K562 (cell line): ENCODE data around the gene CDC14B. TPM values are rescaled to one million over a fixed set of nuclear protein-coding genes. Genes with fewer than 3 reads are reported as not detected.
A peak's percentile ranks its signal among the peaks of the same experiment; 100 is the strongest.

Experiments
- ATAC-seq: fragments of 200-7000 bp; cut with Tn5 transposase; 3 replicates; pipeline ENCODE4 v1.9.1; 2020; ENCODE audit warnings: moderate library complexity
- BruUV-seq: library from RNA; stranded (reverse); fragments of 400-500 nt; replicated peaks from 2 replicates; lab custom pipeline; 2021; lab: Mats Ljungman, UMichigan
- CTCF ChIA-PET: fragments of 300-600 bp; formaldehyde crosslinking; extraction: SDS; loops from one replicate; lab custom pipeline; 2021; ENCODE audit warnings: low intra/inter-chr PET ratio; lab: Yijun Ruan, JAX
- POLR2A ChIA-PET: fragments of 300-600, 350-650 bp; sonication (Branson Sonifier 250); formaldehyde crosslinking; extraction: SDS; loops from one replicate; lab custom pipeline; 2021; ENCODE audit warnings: antibody characterized with exemption, inconsistent platforms; lab: Yijun Ruan, JAX
- DNase-seq, 4 experiments: peaks; one replicate each; pipeline versions ENCODE4 v3.0.0 to v3.0.0-alpha.2; 2011 to 2018; ENCODE audit warnings: low spot score in 3 of 4, mixed read lengths in 3 of 4; ENCODE audit errors: extremely low read depth in 1 of 4
- FAIRE-seq: peaks from 2 replicates; lab custom pipeline; 2011; peaks lifted over from hg19 to GRCh38; lab: Jason Lieb, UNC
- H2AFZ ChIP-seq: 2 replicates; pipeline ENCODE4 v1.6.0; 2011; ENCODE audit warnings: low read depth, low read length, control low read depth, inconsistent platforms
- H3K27ac ChIP-seq: fragments of 200-600 bp; 3 replicates; pipeline ENCODE4 v1.8.0; 2011; ENCODE audit warnings: low read depth, mild to moderate bottlenecking, control low read depth, inconsistent platforms, low read length, moderate library complexity, mixed read lengths; ENCODE audit errors: extremely low read depth
- H3K27me3 ChIP-seq, 2 experiments: fragments of 300-600 bp in 1 of 2; 2 replicates in 1 of 2; 3 replicates in 1 of 2; pipeline versions ENCODE4 v1.6.0 to v1.8.0; 2011; ENCODE audit warnings: inconsistent platforms in 2 of 2, low read length in 2 of 2, mild to moderate bottlenecking in 1 of 2, mixed read lengths in 1 of 2, moderate library complexity in 1 of 2; ENCODE audit not compliant: control insufficient read depth in 2 of 2, insufficient read depth in 2 of 2
- H3K36me3 ChIP-seq: fragments of 300-600 bp; 3 replicates; pipeline ENCODE4 v1.8.0; 2011; ENCODE audit warnings: mild to moderate bottlenecking, low read length, inconsistent platforms; ENCODE audit not compliant: control insufficient read depth, insufficient read depth
- H3K4me1 ChIP-seq, 2 experiments: fragments of 200-600 bp in 1 of 2; replicated peaks in 1 of 2; 2 replicates in 1 of 2; 3 replicates in 1 of 2; pipeline versions ENCODE4 v1.5.1 to v1.8.0; 2011; ENCODE audit warnings: inconsistent platforms in 2 of 2, low read length in 2 of 2, mild to moderate bottlenecking in 1 of 2, mixed read lengths in 1 of 2, moderate library complexity in 1 of 2; ENCODE audit not compliant: control insufficient read depth in 2 of 2, insufficient read depth in 2 of 2
- H3K4me2 ChIP-seq: 2 replicates; pipeline ENCODE4 v1.6.1; 2011; ENCODE audit warnings: low read length, control low read depth, inconsistent platforms, mixed read lengths; ENCODE audit not compliant: insufficient read depth
- H3K4me3 ChIP-seq: fragments of 200-600 bp; sonication (generic), shearing (Covaris generic); 2 replicates; pipeline ENCODE4 v1.5.1; 2016; ENCODE audit warnings: control low read depth, inconsistent platforms
- H3K79me2 ChIP-seq: fragments of 200-600 bp; 3 replicates; pipeline ENCODE4 v1.8.0; 2011; ENCODE audit warnings: low read length, inconsistent platforms; ENCODE audit not compliant: control insufficient read depth, insufficient read depth
- H3K9ac ChIP-seq, 2 experiments: 2 replicates each; pipeline versions ENCODE4 v1.6.0 to v1.6.1; 2011; ENCODE audit warnings: low read depth in 2 of 2, low read length in 2 of 2, control low read depth in 1 of 2, inconsistent platforms in 1 of 2, mild to moderate bottlenecking in 1 of 2, mixed read lengths in 1 of 2; ENCODE audit not compliant: insufficient read depth in 1 of 2
- H3K9me1 ChIP-seq: one replicate; pipeline ENCODE4 v1.6.0; 2011; ENCODE audit warnings: inconsistent platforms, mild to moderate bottlenecking, low read length, moderate library complexity; ENCODE audit not compliant: control insufficient read depth, insufficient read depth
- H3K9me3 ChIP-seq: replicated peaks from 2 replicates; pipeline ENCODE4 v1.5.1; 2011; ENCODE audit warnings: low read depth, low read length, inconsistent platforms; ENCODE audit not compliant: control insufficient read depth, insufficient read depth
- H4K20me1 ChIP-seq: replicated peaks from 2 replicates; pipeline ENCODE4 v1.6.1; 2011; ENCODE audit warnings: low read length, inconsistent platforms, mixed read lengths; ENCODE audit not compliant: control insufficient read depth, insufficient read depth
- CBX1 ChIP-seq: sonication (generic); IDR thresholded peaks from 2 replicates; pipeline ENCODE4 v1.6.1; 2016; ENCODE audit warnings: antibody characterized with exemption, low read depth, mild to moderate bottlenecking
- DMBX1 ChIP-seq: fragments of 250-450 bp; sonication (Bioruptor Pico); IDR thresholded peaks from 2 replicates; pipeline ENCODE4 v1.8.0; 2022; ENCODE audit warnings: inconsistent platforms, mild to moderate bottlenecking, moderate library complexity, borderline replicate concordance
- GATA2 ChIP-seq: sonication (generic); formaldehyde crosslinking; IDR thresholded peaks from 2 replicates; pipeline ENCODE4 v1.4.0; 2020; ENCODE audit warnings: mild to moderate bottlenecking, missing genetic modification reagents
- HSF4 ChIP-seq: fragments of 250-450 bp; sonication (Bioruptor Pico); IDR thresholded peaks from 2 replicates; pipeline ENCODE4 v2.1.2; 2022; ENCODE audit warnings: mild to moderate bottlenecking, moderate library complexity, borderline replicate concordance
- MIER1 ChIP-seq: fragments of 450-650 bp; IDR thresholded peaks from 2 replicates; pipeline ENCODE4 v1.6.1; 2016; ENCODE audit warnings: antibody characterized with exemption, mild to moderate bottlenecking, low read depth
- POU5F1 ChIP-seq: fragments of 150-350 bp; IDR thresholded peaks from 2 replicates; pipeline ENCODE4 v1.6.1; 2014; ENCODE audit warnings: borderline replicate concordance, low read length, low read depth, mild to moderate bottlenecking; ENCODE audit not compliant: partially characterized antibody
- RB1 ChIP-seq: fragments of 450-650 bp; IDR thresholded peaks from 2 replicates; pipeline ENCODE4 v1.6.1; 2017; ENCODE audit warnings: low read depth, mild to moderate bottlenecking
- SOX6 ChIP-seq: fragments of 450-650 bp; IDR thresholded peaks from 2 replicates; pipeline ENCODE4 v1.6.1; 2014; ENCODE audit warnings: mild to moderate bottlenecking
- ZC3H4 ChIP-seq: sonication (generic); formaldehyde crosslinking; IDR thresholded peaks from 2 replicates; pipeline ENCODE4 v1.9.0; 2021; ENCODE audit warnings: missing genetic modification reagents, borderline replicate concordance
- ZFPM2 ChIP-seq: fragments of 250-450 bp; sonication (Bioruptor Pico); IDR thresholded peaks from 2 replicates; pipeline ENCODE4 v1.5.1; 2022; ENCODE audit warnings: mild to moderate bottlenecking
- WGBS: fragments of 100-300 bp; shearing (Covaris generic); methylation state at CpG from one replicate; pipeline ENCODE4 v1.1.6; 2016; ENCODE audit warnings: low coverage, mixed read lengths; ENCODE audit not compliant: insufficient coverage; ENCODE audit errors: missing lambda C conversion rate; 5-methylcytosine and 5-hydroxymethylcytosine counted together
- in situ Hi-C: fragments of 300-500 bp; cut with MboI; formaldehyde crosslinking; loops from 4 replicates; pipeline ENCODE4 v1.15.0; 2018; ENCODE audit warnings: inconsistent platforms, mixed read lengths
- intact Hi-C: fragments of 100-400 bp; cut with micrococcal nuclease; formaldehyde crosslinking; loops from 2 replicates; pipeline ENCODE4 v1.14.2; 2022
- polyA plus RNA-seq, 8 experiments: library from polyadenylated mRNA; depleted of rRNA in 4 of 8; stranded (reverse) in 5 of 8; unstranded in 3 of 8; fragments of >200 nt; fragmentation: Nextera tagmentation in 2 of 8; fragmentation: Illumina TruSeq in 1 of 8; extraction: Ambion mirVana in 2 of 8; extraction: Trizol in 1 of 8; gene quantifications; 2 replicates each; pipeline versions ENCODE4 v1.2.1 to v1.2.3, GENCODE V29; 2011 to 2014; ENCODE audit warnings: inconsistent platforms in 1 of 8, missing spikeins in 1 of 8
- total RNA-seq, 7 experiments: library from RNA; depleted of rRNA in 6 of 7; stranded (reverse); fragments of >200 nt in 6 of 7; fragmentation: Illumina TruSeq in 2 of 7; extraction: Trizol in 2 of 7; gene quantifications; 2 replicates each; pipeline versions ENCODE4 v1.2.1 to v1.2.3, GENCODE V29; 2011 to 2021; ENCODE audit warnings: low replicate concordance in 1 of 7
- TF ChIP-seq, protein P1 (sequence below): fragments of 450-650 bp; IDR thresholded peaks from 2 replicates; pipeline ENCODE4 v1.7.0; 2016; ENCODE audit warnings: borderline replicate concordance
- TF ChIP-seq, protein P2 (sequence below): sonication (generic); IDR thresholded peaks from 2 replicates; pipeline ENCODE4 v1.6.1; 2016
- TF ChIP-seq, protein P3 (sequence below): sonication (generic); formaldehyde crosslinking; IDR thresholded peaks from 2 replicates; pipeline ENCODE4 v1.8.0; 2023; ENCODE audit warnings: missing genetic modification reagents, mild to moderate bottlenecking, borderline replicate concordance

CDC14B gene
- total and polyA plus RNA-seq, 9 of the 15 experiments (the other 6 are each of a cell fraction or from before 2014, with no cell fraction given) = 1.4 to 6.0 (median 3.8) TPM

GRCh38 chr9:96566498-96567202 is 53.0 kb downstream of the CDC14B start:
- no TSS peak for BruUV-seq
- no peaks in the 10 kb centered on the region for H3K36me3 ChIP-seq
- in situ Hi-C loops = no loop called here
- no peaks in the 10 kb centered on the region for H3K79me2 ChIP-seq
- peak overlapping the region; percentile 61 for H3K4me2 ChIP-seq
- peaks cover 2 to 12% of the 10 kb centered on the region in 2 experiments; a peak in 2 of 5 replicates for H3K4me1 ChIP-seq
- peak overlapping the region; percentile 52; the same call in 1 of the 3 replicates for H3K27ac ChIP-seq
- H4K20me1 ChIP-seq = no peaks in the 10 kb centered on the region
- ChIA-PET CTCF (interaction anchor here (0.7 kb wide), 1 partner anchor 35 kb away, joined by 3 read pairs; no protein-coding TSS in a partner anchor), POLR2A (interaction anchor here (0.5 to 0.8 kb wide), 5 partner anchors 11 to 249 kb away, joined by 3 to 4 read pairs (median 3); partner anchors contain the start of gene PRXL2C)
- H3K9me1 ChIP-seq = no peaks in the 10 kb centered on the region
- peak overlapping the region; percentile 45 for H3K4me3 ChIP-seq
- peaks cover under 1 to 4% of the 10 kb centered on the region in 2 experiments; a peak in 2 of 5 replicates for H3K27me3 ChIP-seq
- intact Hi-C loops = loop anchor here (2.0 kb wide), 1 partner anchor 124 kb away; no protein-coding TSS in a partner anchor
- H3K9ac ChIP-seq = peak overlapping the region; percentile 58 to 88; a peak in 3 of 4 replicates
- 1% methylated on average over 26 of the region's 59 CpGs for WGBS
- FAIRE-seq = no peak
- H2AFZ ChIP-seq = peak overlapping the region; percentile 89
- H3K9me3 ChIP-seq = no peaks in the 10 kb centered on the region
- DNase-seq = peak; percentile 81 to 87 (median 84)
- ATAC-seq = peak; percentile 98
- TF ChIP-seq ZFPM2 (CRISPR knock-in tag) = no peak
- TF ChIP-seq, protein P1, sequence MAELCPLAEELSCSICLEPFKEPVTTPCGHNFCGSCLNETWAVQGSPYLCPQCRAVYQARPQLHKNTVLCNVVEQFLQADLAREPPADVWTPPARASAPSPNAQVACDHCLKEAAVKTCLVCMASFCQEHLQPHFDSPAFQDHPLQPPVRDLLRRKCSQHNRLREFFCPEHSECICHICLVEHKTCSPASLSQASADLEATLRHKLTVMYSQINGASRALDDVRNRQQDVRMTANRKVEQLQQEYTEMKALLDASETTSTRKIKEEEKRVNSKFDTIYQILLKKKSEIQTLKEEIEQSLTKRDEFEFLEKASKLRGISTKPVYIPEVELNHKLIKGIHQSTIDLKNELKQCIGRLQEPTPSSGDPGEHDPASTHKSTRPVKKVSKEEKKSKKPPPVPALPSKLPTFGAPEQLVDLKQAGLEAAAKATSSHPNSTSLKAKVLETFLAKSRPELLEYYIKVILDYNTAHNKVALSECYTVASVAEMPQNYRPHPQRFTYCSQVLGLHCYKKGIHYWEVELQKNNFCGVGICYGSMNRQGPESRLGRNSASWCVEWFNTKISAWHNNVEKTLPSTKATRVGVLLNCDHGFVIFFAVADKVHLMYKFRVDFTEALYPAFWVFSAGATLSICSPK = no peak
- TF ChIP-seq HSF4 = no peak
- TF ChIP-seq, protein P2, sequence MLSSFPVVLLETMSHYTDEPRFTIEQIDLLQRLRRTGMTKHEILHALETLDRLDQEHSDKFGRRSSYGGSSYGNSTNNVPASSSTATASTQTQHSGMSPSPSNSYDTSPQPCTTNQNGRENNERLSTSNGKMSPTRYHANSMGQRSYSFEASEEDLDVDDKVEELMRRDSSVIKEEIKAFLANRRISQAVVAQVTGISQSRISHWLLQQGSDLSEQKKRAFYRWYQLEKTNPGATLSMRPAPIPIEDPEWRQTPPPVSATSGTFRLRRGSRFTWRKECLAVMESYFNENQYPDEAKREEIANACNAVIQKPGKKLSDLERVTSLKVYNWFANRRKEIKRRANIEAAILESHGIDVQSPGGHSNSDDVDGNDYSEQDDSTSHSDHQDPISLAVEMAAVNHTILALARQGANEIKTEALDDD = no peak
- TF ChIP-seq RB1 = no peak
- TF ChIP-seq POU5F1 = no peak
- TF ChIP-seq, protein P3, sequence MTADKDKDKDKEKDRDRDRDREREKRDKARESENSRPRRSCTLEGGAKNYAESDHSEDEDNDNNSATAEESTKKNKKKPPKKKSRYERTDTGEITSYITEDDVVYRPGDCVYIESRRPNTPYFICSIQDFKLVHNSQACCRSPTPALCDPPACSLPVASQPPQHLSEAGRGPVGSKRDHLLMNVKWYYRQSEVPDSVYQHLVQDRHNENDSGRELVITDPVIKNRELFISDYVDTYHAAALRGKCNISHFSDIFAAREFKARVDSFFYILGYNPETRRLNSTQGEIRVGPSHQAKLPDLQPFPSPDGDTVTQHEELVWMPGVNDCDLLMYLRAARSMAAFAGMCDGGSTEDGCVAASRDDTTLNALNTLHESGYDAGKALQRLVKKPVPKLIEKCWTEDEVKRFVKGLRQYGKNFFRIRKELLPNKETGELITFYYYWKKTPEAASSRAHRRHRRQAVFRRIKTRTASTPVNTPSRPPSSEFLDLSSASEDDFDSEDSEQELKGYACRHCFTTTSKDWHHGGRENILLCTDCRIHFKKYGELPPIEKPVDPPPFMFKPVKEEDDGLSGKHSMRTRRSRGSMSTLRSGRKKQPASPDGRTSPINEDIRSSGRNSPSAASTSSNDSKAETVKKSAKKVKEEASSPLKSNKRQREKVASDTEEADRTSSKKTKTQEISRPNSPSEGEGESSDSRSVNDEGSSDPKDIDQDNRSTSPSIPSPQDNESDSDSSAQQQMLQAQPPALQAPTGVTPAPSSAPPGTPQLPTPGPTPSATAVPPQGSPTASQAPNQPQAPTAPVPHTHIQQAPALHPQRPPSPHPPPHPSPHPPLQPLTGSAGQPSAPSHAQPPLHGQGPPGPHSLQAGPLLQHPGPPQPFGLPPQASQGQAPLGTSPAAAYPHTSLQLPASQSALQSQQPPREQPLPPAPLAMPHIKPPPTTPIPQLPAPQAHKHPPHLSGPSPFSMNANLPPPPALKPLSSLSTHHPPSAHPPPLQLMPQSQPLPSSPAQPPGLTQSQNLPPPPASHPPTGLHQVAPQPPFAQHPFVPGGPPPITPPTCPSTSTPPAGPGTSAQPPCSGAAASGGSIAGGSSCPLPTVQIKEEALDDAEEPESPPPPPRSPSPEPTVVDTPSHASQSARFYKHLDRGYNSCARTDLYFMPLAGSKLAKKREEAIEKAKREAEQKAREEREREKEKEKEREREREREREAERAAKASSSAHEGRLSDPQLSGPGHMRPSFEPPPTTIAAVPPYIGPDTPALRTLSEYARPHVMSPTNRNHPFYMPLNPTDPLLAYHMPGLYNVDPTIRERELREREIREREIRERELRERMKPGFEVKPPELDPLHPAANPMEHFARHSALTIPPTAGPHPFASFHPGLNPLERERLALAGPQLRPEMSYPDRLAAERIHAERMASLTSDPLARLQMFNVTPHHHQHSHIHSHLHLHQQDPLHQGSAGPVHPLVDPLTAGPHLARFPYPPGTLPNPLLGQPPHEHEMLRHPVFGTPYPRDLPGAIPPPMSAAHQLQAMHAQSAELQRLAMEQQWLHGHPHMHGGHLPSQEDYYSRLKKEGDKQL (CRISPR knock-in tag) = no peak
- 0 out of 2 replicates have a peak, but pooled peaks have one; percentile 20 for TF ChIP-seq CBX1
- TF ChIP-seq MIER1 = no peak
- TF ChIP-seq ZC3H4 (CRISPR knock-in tag) = no peak
- TF ChIP-seq SOX6 = no peak
- no peak for TF ChIP-seq GATA2
- TF ChIP-seq DMBX1 (CRISPR knock-in tag) = no peak
